ENCODE data around the gene PSAPL1. TPM values are rescaled to one million over a fixed set of nuclear protein-coding genes. Genes with fewer than 3 reads are reported as not detected.

PSAPL1 gene
- total and polyA plus RNA-seq, 2 donors (not counting 1 experiment from before 2014, with no cell fraction given) = not detected

DNA sequence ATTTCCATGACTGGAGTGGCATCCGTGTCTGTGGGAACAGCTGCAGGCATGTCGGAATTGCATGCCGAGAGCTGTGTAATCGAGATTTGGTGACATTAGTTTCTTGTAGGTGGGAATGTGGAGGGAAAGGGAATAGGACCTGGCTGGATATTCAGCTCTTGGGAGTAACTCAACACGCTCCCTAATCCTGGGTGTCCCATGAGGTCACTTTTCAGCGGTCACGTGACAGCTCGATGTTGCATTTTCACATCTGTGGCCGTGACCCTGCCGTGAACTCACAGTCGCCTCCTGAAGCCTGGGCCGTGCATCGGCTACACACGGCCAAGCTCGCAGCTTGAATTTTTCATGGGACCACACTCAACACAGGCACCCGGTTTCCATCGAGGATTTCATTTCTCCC lies 25.8 kb upstream of the PSAPL1 start:
- H3K4me1 ChIP-seq (ENCODE audit: control insufficient read depth, extremely low read depth, insufficient read depth, low read length) = no peaks in the 10 kb centered on the region
- no peak overlapping the region for H3K4me2 ChIP-seq (ENCODE audit: extremely low read depth, insufficient read depth, low read length)
- H3K9ac ChIP-seq (ENCODE audit: insufficient read depth, low read length) = no peak overlapping the region
- no peaks in the 10 kb centered on the region for H4K20me1 ChIP-seq (ENCODE audit: control insufficient read depth, extremely low read depth, insufficient read depth, low read length)
- peak; percentile 1 to 26 for DNase-seq (ENCODE audit: low read depth in 2 of 2)
- H3K27ac ChIP-seq (ENCODE audit: insufficient read depth, low read length) = no peak overlapping the region
- H2AFZ ChIP-seq (ENCODE audit: low read length) = no peak overlapping the region
- TF ChIP-seq, protein P1, sequence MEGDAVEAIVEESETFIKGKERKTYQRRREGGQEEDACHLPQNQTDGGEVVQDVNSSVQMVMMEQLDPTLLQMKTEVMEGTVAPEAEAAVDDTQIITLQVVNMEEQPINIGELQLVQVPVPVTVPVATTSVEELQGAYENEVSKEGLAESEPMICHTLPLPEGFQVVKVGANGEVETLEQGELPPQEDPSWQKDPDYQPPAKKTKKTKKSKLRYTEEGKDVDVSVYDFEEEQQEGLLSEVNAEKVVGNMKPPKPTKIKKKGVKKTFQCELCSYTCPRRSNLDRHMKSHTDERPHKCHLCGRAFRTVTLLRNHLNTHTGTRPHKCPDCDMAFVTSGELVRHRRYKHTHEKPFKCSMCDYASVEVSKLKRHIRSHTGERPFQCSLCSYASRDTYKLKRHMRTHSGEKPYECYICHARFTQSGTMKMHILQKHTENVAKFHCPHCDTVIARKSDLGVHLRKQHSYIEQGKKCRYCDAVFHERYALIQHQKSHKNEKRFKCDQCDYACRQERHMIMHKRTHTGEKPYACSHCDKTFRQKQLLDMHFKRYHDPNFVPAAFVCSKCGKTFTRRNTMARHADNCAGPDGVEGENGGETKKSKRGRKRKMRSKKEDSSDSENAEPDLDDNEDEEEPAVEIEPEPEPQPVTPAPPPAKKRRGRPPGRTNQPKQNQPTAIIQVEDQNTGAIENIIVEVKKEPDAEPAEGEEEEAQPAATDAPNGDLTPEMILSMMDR (conservative IDR thresholded peaks at IDR 0.05 in 1 of 2, IDR thresholded peaks at IDR 0.05 in 1 of 2; ENCODE audit: low read depth in 1 of 2, low read length in 2 of 2) = no peak
- no peak for TF ChIP-seq EZH2 (IDR thresholded peaks at IDR 0.05; ENCODE audit: low read length, missing control alignments)
- no peaks in the 10 kb centered on the region for H3K36me3 ChIP-seq (ENCODE audit: control insufficient read depth, insufficient read depth, low read length)
- no peaks in the 10 kb centered on the region for H3K79me2 ChIP-seq (ENCODE audit: control insufficient read depth, insufficient read depth, low read length)
- no peaks in the 10 kb centered on the region for H3K9me3 ChIP-seq (ENCODE audit: control insufficient read depth, insufficient read depth, low read depth, low read length)
- no peaks in the 10 kb centered on the region for H3K27me3 ChIP-seq (ENCODE audit: control insufficient read depth, insufficient read depth, low read length)
- H3K4me3 ChIP-seq (replicated peaks in 1 of 4; ENCODE audit: control extremely low read depth in 1 of 4, insufficient read depth in 1 of 4, low read depth in 3 of 4, low read length in 4 of 4) = no peak overlapping the region

- Histone ChIP-seq H3K27me3 (ENCODE audit: control insufficient read depth, insufficient read depth, low read length) (no peaks in the 10 kb centered on the region), H3K27ac (ENCODE audit: insufficient read depth, low read length) (no peak overlapping the region), H3K4me2 (ENCODE audit: extremely low read depth, insufficient read depth, low read length) (no peak overlapping the region), H4K20me1 (ENCODE audit: control insufficient read depth, extremely low read depth, insufficient read depth, low read length) (no peaks in the 10 kb centered on the region), H3K9ac (ENCODE audit: insufficient read depth, low read length) (no peak overlapping the region), H3K9me3 (ENCODE audit: control insufficient read depth, insufficient read depth, low read depth, low read length) (no peaks in the 10 kb centered on the region), H3K36me3 (ENCODE audit: control insufficient read depth, insufficient read depth, low read length) (no peaks in the 10 kb centered on the region), H2AFZ (ENCODE audit: low read length) (no peak overlapping the region), H3K4me3 (replicated peaks in 1 of 4; ENCODE audit: control extremely low read depth in 1 of 4, insufficient read depth in 1 of 4, low read depth in 3 of 4, low read length in 4 of 4) (no peak overlapping the region), H3K79me2 (ENCODE audit: control insufficient read depth, insufficient read depth, low read length) (no peaks in the 10 kb centered on the region), H3K4me1 (ENCODE audit: control insufficient read depth, extremely low read depth, insufficient read depth, low read length) (no peaks in the 10 kb centered on the region)
- no peak for DNase-seq (ENCODE audit: low read depth in 2 of 2)
- TF ChIP-seq, protein P1 (conservative IDR thresholded peaks at IDR 0.05 in 1 of 2, IDR thresholded peaks at IDR 0.05 in 1 of 2; ENCODE audit: low read depth in 1 of 2, low read length in 2 of 2) = no peak
- TF ChIP-seq EZH2 (IDR thresholded peaks at IDR 0.05; ENCODE audit: low read length, missing control alignments) = no peak
These were observed 24.7 kb upstream of the PSAPL1 start for GRCh38 chr4:7459471-7459870.

- Histone ChIP-seq H3K27me3 (ENCODE audit: control insufficient read depth, insufficient read depth, low read length) (no peaks in the 10 kb centered on the region), H3K36me3 (ENCODE audit: control insufficient read depth, insufficient read depth, low read length) (no peaks in the 10 kb centered on the region)
These were observed 23.7 kb upstream of the PSAPL1 start for GRCh38 chr4:7458477-7458876.

More at GRCh38 chr4:7458477-7458876, 23.7 kb upstream of the PSAPL1 start:
- TF ChIP-seq, protein P1 (conservative IDR thresholded peaks at IDR 0.05 in 1 of 2, IDR thresholded peaks at IDR 0.05 in 1 of 2; ENCODE audit: low read depth in 1 of 2, low read length in 2 of 2) = no peak
- no peak for TF ChIP-seq EZH2 (IDR thresholded peaks at IDR 0.05; ENCODE audit: low read length, missing control alignments)
- H3K27ac ChIP-seq (ENCODE audit: insufficient read depth, low read length) = no peak overlapping the region
- H3K4me1 ChIP-seq (ENCODE audit: control insufficient read depth, extremely low read depth, insufficient read depth, low read length) = no peaks in the 10 kb centered on the region
- no peaks in the 10 kb centered on the region for H3K9me3 ChIP-seq (ENCODE audit: control insufficient read depth, insufficient read depth, low read depth, low read length)
- no peak overlapping the region for H3K9ac ChIP-seq (ENCODE audit: insufficient read depth, low read length)
- H3K4me2 ChIP-seq (ENCODE audit: extremely low read depth, insufficient read depth, low read length) = no peak overlapping the region
- no peaks in the 10 kb centered on the region for H3K79me2 ChIP-seq (ENCODE audit: control insufficient read depth, insufficient read depth, low read length)
- H4K20me1 ChIP-seq (ENCODE audit: control insufficient read depth, extremely low read depth, insufficient read depth, low read length) = no peaks in the 10 kb centered on the region
- H2AFZ ChIP-seq (ENCODE audit: low read length) = no peak overlapping the region
- no peak for DNase-seq (ENCODE audit: low read depth in 2 of 2)
- H3K4me3 ChIP-seq (replicated peaks in 1 of 4; ENCODE audit: control extremely low read depth in 1 of 4, insufficient read depth in 1 of 4, low read depth in 3 of 4, low read length in 4 of 4) = no peak overlapping the region
